ENCODE data around the gene APC2.

GRCh38 chr19:1487576-1488281 is 37.8 kb downstream of the APC2 start:
- TF ChIP-seq POLR2A (IDR thresholded peaks at IDR 0.05), result no peak
- no peak for TF ChIP-seq CTCF (IDR thresholded peaks at IDR 0.05)
